ENCODE results near the gene ZNF552. TPM values are rescaled to one million over a fixed set of nuclear protein-coding genes. Genes with fewer than 3 reads are reported as not detected.

Gene ZNF552
- total and polyA plus RNA-seq, 2 experiments from 2014 or later, result 12.9 to 26.7 TPM

DNA sequence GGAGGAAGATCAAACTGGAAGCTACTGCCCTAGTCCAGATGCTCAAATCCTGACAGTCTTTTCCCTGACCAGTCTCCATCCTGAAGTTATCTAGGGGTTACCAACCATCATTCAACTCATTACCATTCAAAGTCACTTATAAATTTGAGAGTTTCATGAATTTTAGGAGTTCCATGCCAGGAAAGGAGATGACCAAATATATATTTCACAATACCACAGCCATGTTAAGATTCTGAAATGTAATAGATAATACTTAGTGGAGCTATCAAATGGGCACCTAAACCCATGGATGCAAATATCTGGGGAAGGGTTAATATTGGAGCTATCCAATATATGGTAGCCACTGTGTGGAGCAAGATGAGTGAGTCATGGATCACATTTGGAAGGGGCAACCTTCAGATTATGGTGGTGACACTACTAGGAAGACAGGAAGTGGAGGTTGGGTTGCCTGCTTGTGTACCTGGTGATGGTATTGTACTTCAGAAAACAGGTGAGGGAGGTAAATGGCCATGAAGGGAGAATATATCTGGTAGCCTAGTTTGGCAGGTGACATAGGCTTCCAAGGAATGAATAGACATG lies 26.5 kb downstream of the ZNF552 start:
- Histone ChIP-seq H3K4me2 (no peak overlapping the region), H3K9me2 (replicated peaks; ENCODE audit: insufficient read depth) (no peaks in the 10 kb centered on the region), H3K4me1 (ENCODE audit: insufficient read depth) (no peaks in the 10 kb centered on the region), H3K27ac (no peak overlapping the region), H4K20me1 (ENCODE audit: insufficient read depth, poor library complexity, severe bottlenecking) (no peaks in the 10 kb centered on the region), H2AFZ (no peak overlapping the region), H3K79me2 (peaks cover 72% of the 10 kb centered on the region), H3K27me3 (no peaks in the 10 kb centered on the region), H3K36me3 (replicated peaks; ENCODE audit: insufficient read depth, low read depth) (no peaks in the 10 kb centered on the region), H3K4me3 (no peak overlapping the region), H3K9me3 (ENCODE audit: low read depth) (peaks cover 3% of the 10 kb centered on the region)
- no peak for DNase-seq (ENCODE audit: low spot score)
- TF ChIP-seq EZH2phosphoT487 (IDR thresholded peaks at IDR 0.05; ENCODE audit: low read depth, severe bottlenecking, unreplicated experiment) (no peak), EZH2 (IDR thresholded peaks at IDR 0.05; ENCODE audit: borderline replicate concordance) (no peak)
- TF ChIP-seq, protein P1, sequence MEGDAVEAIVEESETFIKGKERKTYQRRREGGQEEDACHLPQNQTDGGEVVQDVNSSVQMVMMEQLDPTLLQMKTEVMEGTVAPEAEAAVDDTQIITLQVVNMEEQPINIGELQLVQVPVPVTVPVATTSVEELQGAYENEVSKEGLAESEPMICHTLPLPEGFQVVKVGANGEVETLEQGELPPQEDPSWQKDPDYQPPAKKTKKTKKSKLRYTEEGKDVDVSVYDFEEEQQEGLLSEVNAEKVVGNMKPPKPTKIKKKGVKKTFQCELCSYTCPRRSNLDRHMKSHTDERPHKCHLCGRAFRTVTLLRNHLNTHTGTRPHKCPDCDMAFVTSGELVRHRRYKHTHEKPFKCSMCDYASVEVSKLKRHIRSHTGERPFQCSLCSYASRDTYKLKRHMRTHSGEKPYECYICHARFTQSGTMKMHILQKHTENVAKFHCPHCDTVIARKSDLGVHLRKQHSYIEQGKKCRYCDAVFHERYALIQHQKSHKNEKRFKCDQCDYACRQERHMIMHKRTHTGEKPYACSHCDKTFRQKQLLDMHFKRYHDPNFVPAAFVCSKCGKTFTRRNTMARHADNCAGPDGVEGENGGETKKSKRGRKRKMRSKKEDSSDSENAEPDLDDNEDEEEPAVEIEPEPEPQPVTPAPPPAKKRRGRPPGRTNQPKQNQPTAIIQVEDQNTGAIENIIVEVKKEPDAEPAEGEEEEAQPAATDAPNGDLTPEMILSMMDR (IDR thresholded peaks at IDR 0.05; ENCODE audit: poor library complexity), result no peak

DNA sequence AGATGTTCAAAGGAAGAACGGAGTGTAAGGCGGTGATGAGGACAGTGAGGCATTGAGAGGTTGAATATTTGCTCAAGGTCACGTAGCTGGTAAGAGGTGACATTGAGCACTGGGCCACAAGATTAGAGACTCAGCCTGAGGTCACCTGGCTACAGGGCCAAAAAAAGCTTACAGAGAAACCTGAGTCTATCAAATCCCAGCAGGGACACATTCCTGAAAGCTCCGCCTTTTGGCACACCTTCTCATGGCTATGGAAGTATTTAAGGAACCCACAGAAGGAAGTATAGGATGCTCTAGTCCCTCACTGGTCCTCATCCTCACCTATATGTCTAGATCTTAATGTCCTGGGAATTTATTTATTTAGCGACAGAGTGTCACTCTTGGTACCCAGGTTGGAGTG lies 27.8 kb downstream of the ZNF552 start:
- H3K79me2 ChIP-seq, result peaks cover 75% of the 10 kb centered on the region
- 96% methylated on average over 5 of the region's 5 CpGs for WGBS (ENCODE audit: low lambda C conversion rate, missing lambda C conversion rate)
- no peak overlapping the region for H3K4me3 ChIP-seq
- H3K4me1 ChIP-seq (ENCODE audit: insufficient read depth), result no peaks in the 10 kb centered on the region
- TF ChIP-seq EZH2phosphoT487 (IDR thresholded peaks at IDR 0.05; ENCODE audit: low read depth, severe bottlenecking, unreplicated experiment), result no peak
- TF ChIP-seq EZH2 (IDR thresholded peaks at IDR 0.05; ENCODE audit: borderline replicate concordance), result no peak
- TF ChIP-seq, protein P1 (IDR thresholded peaks at IDR 0.05; ENCODE audit: poor library complexity), result no peak
- H3K36me3 ChIP-seq (replicated peaks; ENCODE audit: insufficient read depth, low read depth), result no peaks in the 10 kb centered on the region
- no peaks in the 10 kb centered on the region for H3K9me2 ChIP-seq (replicated peaks; ENCODE audit: insufficient read depth)
- no peaks in the 10 kb centered on the region for H3K27me3 ChIP-seq
- H3K27ac ChIP-seq, result no peak overlapping the region
- peaks cover 3% of the 10 kb centered on the region for H3K9me3 ChIP-seq (ENCODE audit: low read depth)
- no peak for DNase-seq (ENCODE audit: low spot score)
- no peak overlapping the region for H2AFZ ChIP-seq
- H4K20me1 ChIP-seq (ENCODE audit: insufficient read depth, poor library complexity, severe bottlenecking), result no peaks in the 10 kb centered on the region
- H3K4me2 ChIP-seq, result no peak overlapping the region

DNA sequence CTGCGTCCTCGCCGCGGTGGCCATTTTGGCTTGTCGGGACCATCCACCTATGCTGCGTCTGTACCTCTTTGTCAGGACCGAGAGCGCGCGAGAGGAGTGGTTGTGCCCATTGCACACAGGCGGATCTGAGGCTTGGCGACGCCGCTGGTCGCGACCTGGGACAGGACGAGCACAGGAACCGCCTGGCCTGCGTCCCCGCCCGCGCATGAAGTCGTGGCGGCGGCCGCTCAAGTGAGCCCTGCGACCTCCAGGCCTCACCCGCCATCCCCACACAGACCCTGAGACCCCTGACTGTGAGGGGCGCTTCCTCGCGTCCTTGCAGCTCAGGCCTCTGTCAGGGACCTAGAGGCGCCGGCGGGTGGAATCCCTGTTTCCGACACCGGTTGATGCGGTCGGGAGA lies 28.4 kb downstream of the ZNF552 start:
- Histone ChIP-seq H3K27ac (no peak overlapping the region), H3K4me3 (no peak overlapping the region), H2AFZ (no peak overlapping the region), H3K9me3 (ENCODE audit: low read depth) (peaks cover 3% of the 10 kb centered on the region), H3K4me2 (no peak overlapping the region), H3K79me2 (peaks cover 77% of the 10 kb centered on the region), H3K36me3 (replicated peaks; ENCODE audit: insufficient read depth, low read depth) (no peaks in the 10 kb centered on the region), H3K27me3 (no peaks in the 10 kb centered on the region), H4K20me1 (ENCODE audit: insufficient read depth, poor library complexity, severe bottlenecking) (no peaks in the 10 kb centered on the region), H3K9me2 (replicated peaks; ENCODE audit: insufficient read depth) (no peaks in the 10 kb centered on the region), H3K4me1 (ENCODE audit: insufficient read depth) (no peaks in the 10 kb centered on the region)
- no peak for DNase-seq (ENCODE audit: low spot score)
- WGBS (ENCODE audit: low lambda C conversion rate, missing lambda C conversion rate), result 96% methylated on average over 22 of the region's 38 CpGs
- TF ChIP-seq EZH2phosphoT487 (IDR thresholded peaks at IDR 0.05; ENCODE audit: low read depth, severe bottlenecking, unreplicated experiment) (no peak), EZH2 (IDR thresholded peaks at IDR 0.05; ENCODE audit: borderline replicate concordance) (no peak)
- TF ChIP-seq, protein P1 (IDR thresholded peaks at IDR 0.05; ENCODE audit: poor library complexity), result no peak

Measured in hepatocyte (in vitro differentiated cells).